Gastrocnemius medialis (tissue), 4 donors: Measurements from ENCODE around the gene HS3ST3A1.

Experiments
- CTCF ChIP-seq, 5 experiments: fragments of 450-650 bp in 3 of 5; fragments of 200-600 bp in 2 of 5; sonication (generic) in 2 of 5; IDR thresholded peaks in 4 of 5; conservative IDR thresholded peaks in 1 of 5; 1 replicate in 4 of 5; 2 replicates in 1 of 5; pipeline ENCODE4 v1.5.1; 2016 to 2019; ENCODE audit warnings: antibody characterized with exemption in 5 of 5, mild to moderate bottlenecking in 3 of 5, moderate library complexity in 3 of 5
- POLR2A ChIP-seq, 2 donors: fragments of 450-650 bp; IDR thresholded peaks; one replicate each; pipeline ENCODE4 v1.6.1; 2017; ENCODE audit warnings: antibody characterized with exemption in 2 of 2, mild to moderate bottlenecking in 2 of 2, moderate library complexity in 2 of 2

GRCh38 chr17:13544292-13544691, 57.4 kb downstream of the HS3ST3A1 start:
- no peak for TF ChIP-seq CTCF (IDR thresholded peaks at IDR 0.05 in 4 of 5, conservative IDR thresholded peaks at IDR 0.05 in 1 of 5)
- no peak for TF ChIP-seq POLR2A (IDR thresholded peaks at IDR 0.05)
